Naive thymus-derived CD4-positive, alpha-beta T cell (primary cell): ENCODE results near the gene CHRNA4. TPM values are rescaled to one million over a fixed set of nuclear protein-coding genes. Genes with fewer than 3 reads are reported as not detected.
A peak's percentile ranks its signal among the peaks of the same experiment; 100 is the strongest.

ENCODE experiments used
- ATAC-seq: fragments of 150-1000 bp; cut with Tn5 transposase; 2 replicates; pipeline ENCODE4 v1.10.0; 2021; ENCODE audit warnings: mild to moderate bottlenecking, moderate library complexity
- CTCF ChIA-PET: fragments of 350-600 bp; sonication (Branson Sonifier 250); formaldehyde crosslinking; loops from one replicate; lab custom pipeline; 2021; ENCODE audit warnings: antibody characterized with exemption; lab: Charles Lee
- POLR2A ChIA-PET: fragments of 350-600 bp; sonication (Branson Sonifier 250); formaldehyde crosslinking; loops from one replicate; lab custom pipeline; 2021; ENCODE audit warnings: antibody characterized with exemption, inconsistent platforms; lab: Charles Lee
- DNase-seq, 9 donors: peaks; one replicate each; pipeline versions ENCODE4 v3.0.0 to v3.0.0-alpha.2; 2020 to 2022; ENCODE audit warnings: mixed read lengths in 1 of 9
- H3K27ac ChIP-seq: one replicate; pipeline ENCODE4 v1.7.0; 2013; ENCODE audit warnings: mild to moderate bottlenecking, low read depth, low read length, moderate library complexity
- H3K27me3 ChIP-seq, 2 donors: one replicate each; pipeline ENCODE4 v1.7.0; 2013; ENCODE audit warnings: low read length in 2 of 2, mild to moderate bottlenecking in 2 of 2, moderate library complexity in 2 of 2; ENCODE audit not compliant: control insufficient read depth in 2 of 2, insufficient read depth in 2 of 2
- H3K36me3 ChIP-seq, 3 experiments: 1 replicate in 2 of 3; 2 replicates in 1 of 3; pipeline ENCODE4 v1.7.0; 2013; ENCODE audit warnings: low read length in 3 of 3, mild to moderate bottlenecking in 3 of 3, moderate library complexity in 1 of 3; ENCODE audit not compliant: insufficient read depth in 3 of 3, control insufficient read depth in 2 of 3
- H3K4me1 ChIP-seq, 2 donors: one replicate each; pipeline ENCODE4 v1.7.0; 2013; ENCODE audit warnings: low read length in 2 of 2, mild to moderate bottlenecking in 2 of 2, moderate library complexity in 1 of 2; ENCODE audit not compliant: control insufficient read depth in 2 of 2, insufficient read depth in 2 of 2
- H3K4me3 ChIP-seq: 2 replicates; pipeline ENCODE4 v1.7.0; 2013; ENCODE audit warnings: mild to moderate bottlenecking, low read length
- H3K9me3 ChIP-seq, 3 experiments: 1 replicate in 2 of 3; 2 replicates in 1 of 3; pipeline ENCODE4 v1.7.0; 2013; ENCODE audit warnings: low read length in 3 of 3; ENCODE audit not compliant: control insufficient read depth in 2 of 3
- H3K27ac Mint-ChIP-seq, 9 donors: one replicate each; pipeline ENCODE4 v1.8.0; 2020 to 2022; ENCODE audit warnings: mixed read lengths in 9 of 9, mild to moderate bottlenecking in 8 of 9, moderate library complexity in 5 of 9, inconsistent platforms in 2 of 9
- H3K27me3 Mint-ChIP-seq, 5 donors: one replicate each; pipeline ENCODE4 v1.8.0; 2021 to 2022; ENCODE audit warnings: mixed read lengths in 5 of 5, mild to moderate bottlenecking in 1 of 5
- H3K36me3 Mint-ChIP-seq, 5 donors: one replicate each; pipeline ENCODE4 v1.8.0; 2020 to 2022; ENCODE audit warnings: mixed read lengths in 5 of 5, mild to moderate bottlenecking in 3 of 5, inconsistent platforms in 1 of 5
- H3K4me1 Mint-ChIP-seq, 7 donors: one replicate each; pipeline ENCODE4 v1.8.0; 2020 to 2022; ENCODE audit warnings: mixed read lengths in 7 of 7, mild to moderate bottlenecking in 3 of 7, inconsistent platforms in 1 of 7
- H3K4me3 Mint-ChIP-seq, 10 donors: one replicate each; pipeline ENCODE4 v1.8.0; 2020 to 2022; ENCODE audit warnings: mild to moderate bottlenecking in 10 of 10, mixed read lengths in 10 of 10, moderate library complexity in 6 of 10, inconsistent platforms in 2 of 10
- H3K9me3 Mint-ChIP-seq, 11 donors: one replicate each; pipeline ENCODE4 v1.8.0; 2020 to 2022; ENCODE audit warnings: mixed read lengths in 11 of 11, mild to moderate bottlenecking in 4 of 11, inconsistent platforms in 1 of 11, moderate library complexity in 1 of 11
- intact Hi-C, 2 donors: fragments of 100-400 bp; cut with micrococcal nuclease; formaldehyde crosslinking; loops; one replicate each; pipeline ENCODE4 v1.15.1; 2023
- polyA plus RNA-seq, 2 donors: library from polyadenylated mRNA; unstranded; fragments of 300-500 nt; fragmentation: Illumina TruSeq; gene quantifications; one replicate each; pipeline ENCODE4 v1.2.3, GENCODE V29; 2021
- total RNA-seq, 6 experiments: library from RNA in 5 of 6; stranded (reverse) in 5 of 6; gene quantifications; 1 replicate in 5 of 6; 2 replicates in 1 of 6; pipeline ENCODE4 v1.2.3 and lab custom pipeline; 2021 to 2026

Gene CHRNA4
- total and polyA plus RNA-seq, 7 experiments from 2014 or later, result not detected

GRCh38 chr20:63351811-63352591 is 9.1 kb downstream of the CHRNA4 start:
- DNase-seq, result no peak
- Mint-ChIP-seq H3K27me3 (peaks cover 0 to 7% (median 0%) of the 10 kb centered on the region in 5 donors), H3K4me1 (no peaks in the 10 kb centered on the region), H3K27ac (no peak overlapping the region), H3K9me3 (peaks cover 0 to 12% (median 0%) of the 10 kb centered on the region in 11 donors), H3K36me3 (peaks cover 0 to 3% (median 0%) of the 10 kb centered on the region in 5 donors), H3K4me3 (no peak overlapping the region)
- Histone ChIP-seq H3K27ac (no peak overlapping the region), H3K27me3 (no peaks in the 10 kb centered on the region), H3K9me3 (no peaks in the 10 kb centered on the region), H3K36me3 (no peaks in the 10 kb centered on the region), H3K4me3 (no peak overlapping the region), H3K4me1 (no peaks in the 10 kb centered on the region)
- intact Hi-C loops, result no loop called here
- CTCF ChIA-PET, result no interaction called here
- ATAC-seq, result no peak
- POLR2A ChIA-PET, result no interaction called here

- Histone ChIP-seq H3K27ac (no peak overlapping the region), H3K4me1 (no peaks in the 10 kb centered on the region), H3K4me3 (no peak overlapping the region), H3K36me3 (no peaks in the 10 kb centered on the region), H3K27me3 (no peaks in the 10 kb centered on the region), H3K9me3 (no peaks in the 10 kb centered on the region)
- peaks cover 0 to 7% (median 0%) of the 10 kb centered on the region in 5 donors for H3K27me3 Mint-ChIP-seq
- no peak for ATAC-seq
- no peak for DNase-seq
- H3K4me1 Mint-ChIP-seq, result no peaks in the 10 kb centered on the region
- H3K36me3 Mint-ChIP-seq, result peaks cover 0 to 3% (median 0%) of the 10 kb centered on the region in 5 donors
- H3K4me3 Mint-ChIP-seq, result no peak overlapping the region
- H3K9me3 Mint-ChIP-seq, result peaks cover 0 to 12% (median 0%) of the 10 kb centered on the region in 11 donors
- POLR2A ChIA-PET, result no interaction called here
- CTCF ChIA-PET, result no interaction called here
- no peak overlapping the region for H3K27ac Mint-ChIP-seq
- intact Hi-C loops, result no loop called here
These were observed 9.8 kb downstream of the CHRNA4 start for GRCh38 chr20:63351326-63351700.

GRCh38 chr20:63350597-63351325 is 10.4 kb downstream of the CHRNA4 start:
- H3K27me3 ChIP-seq, result no peaks in the 10 kb centered on the region
- H3K4me1 Mint-ChIP-seq, result no peaks in the 10 kb centered on the region
- H3K4me3 Mint-ChIP-seq, result no peak overlapping the region
- H3K9me3 ChIP-seq, result no peaks in the 10 kb centered on the region
- H3K27me3 Mint-ChIP-seq, result peaks cover 0 to 7% (median 0%) of the 10 kb centered on the region in 5 donors
- H3K27ac ChIP-seq, result no peak overlapping the region
- no peaks in the 10 kb centered on the region for H3K36me3 ChIP-seq
- no peak for ATAC-seq
- no peak for DNase-seq
- H3K9me3 Mint-ChIP-seq, result peaks cover 0 to 12% (median 0%) of the 10 kb centered on the region in 11 donors
- intact Hi-C loops, result no loop called here
- peak overlapping the region in 1 of 9 donors; percentile 41 for H3K27ac Mint-ChIP-seq
- CTCF ChIA-PET, result no interaction called here
- POLR2A ChIA-PET, result no interaction called here
- no peaks in the 10 kb centered on the region for H3K4me1 ChIP-seq
- H3K36me3 Mint-ChIP-seq, result peaks cover 0 to 3% (median 0%) of the 10 kb centered on the region in 5 donors
- no peak overlapping the region for H3K4me3 ChIP-seq

- no peak overlapping the region for H3K27ac ChIP-seq
- no peaks in the 10 kb centered on the region for H3K9me3 ChIP-seq
- Mint-ChIP-seq H3K9me3 (peaks cover 0 to 12% (median 0%) of the 10 kb centered on the region in 11 donors), H3K36me3 (peaks cover 0 to 3% (median 0%) of the 10 kb centered on the region in 5 donors), H3K4me1 (no peaks in the 10 kb centered on the region), H3K27me3 (peaks cover 0 to 7% (median 0%) of the 10 kb centered on the region in 5 donors), H3K27ac (peak overlapping the region in 1 of 9 donors; percentile 41), H3K4me3 (no peak overlapping the region)
- H3K36me3 ChIP-seq, result no peaks in the 10 kb centered on the region
- H3K4me3 ChIP-seq, result no peak overlapping the region
- intact Hi-C loops, result no loop called here
- POLR2A ChIA-PET, result no interaction called here
- DNase-seq (no peak), ATAC-seq (no peak)
- no peaks in the 10 kb centered on the region for H3K4me1 ChIP-seq
- H3K27me3 ChIP-seq, result no peaks in the 10 kb centered on the region
- CTCF ChIA-PET, result no interaction called here
These were observed 11.0 kb downstream of the CHRNA4 start for GRCh38 chr20:63350196-63350595.

DNA sequence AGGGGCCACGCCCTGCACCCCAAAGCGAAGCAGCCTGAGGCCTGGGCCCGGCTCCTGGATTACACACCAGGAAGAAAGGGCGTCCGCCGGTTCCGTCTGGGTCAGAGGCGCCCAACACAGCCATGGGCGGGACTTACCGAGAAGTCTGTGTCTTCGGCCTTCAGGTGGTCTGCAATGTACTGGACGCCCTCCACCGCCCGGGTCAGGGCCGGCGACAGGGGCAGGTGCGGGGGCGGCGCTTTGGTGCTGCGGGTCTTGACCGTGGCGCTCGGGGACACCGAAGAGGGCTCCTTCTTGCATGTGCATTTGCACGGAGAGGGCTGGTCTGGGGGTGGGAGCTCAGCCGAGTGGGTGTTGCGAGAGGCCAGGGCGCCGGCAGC is 11.6 kb downstream of the CHRNA4 start:
- Histone ChIP-seq H3K4me1 (no peaks in the 10 kb centered on the region), H3K9me3 (no peaks in the 10 kb centered on the region), H3K27me3 (no peaks in the 10 kb centered on the region), H3K27ac (no peak overlapping the region), H3K36me3 (no peaks in the 10 kb centered on the region), H3K4me3 (no peak overlapping the region)
- Mint-ChIP-seq H3K27ac (no peak overlapping the region), H3K4me3 (no peak overlapping the region), H3K9me3 (peaks cover 0 to 12% (median 0%) of the 10 kb centered on the region in 11 donors), H3K27me3 (no peaks in the 10 kb centered on the region), H3K36me3 (peaks cover 0 to 3% (median 0%) of the 10 kb centered on the region in 5 donors), H3K4me1 (no peaks in the 10 kb centered on the region)
- ChIA-PET CTCF (no interaction called here), POLR2A (no interaction called here)
- ATAC-seq (no peak), DNase-seq (no peak)
- intact Hi-C loops, result no loop called here

GRCh38 chr20:63348828-63349515 is 12.2 kb downstream of the CHRNA4 start:
- H3K4me3 ChIP-seq, result no peak overlapping the region
- ATAC-seq (no peak), DNase-seq (no peak)
- ChIA-PET POLR2A (no interaction called here), CTCF (no interaction called here)
- peaks cover 0 to 12% (median 0%) of the 10 kb centered on the region in 11 donors for H3K9me3 Mint-ChIP-seq
- no peak overlapping the region for H3K27ac ChIP-seq
- H3K4me1 Mint-ChIP-seq, result no peaks in the 10 kb centered on the region
- no peaks in the 10 kb centered on the region for H3K27me3 ChIP-seq
- H3K27me3 Mint-ChIP-seq, result peaks cover 0 to under 1% (median 0%) of the 10 kb centered on the region in 5 donors
- H3K36me3 Mint-ChIP-seq, result peaks cover 0 to 3% (median 0%) of the 10 kb centered on the region in 5 donors
- intact Hi-C loops, result no loop called here
- H3K4me3 Mint-ChIP-seq, result no peak overlapping the region
- H3K4me1 ChIP-seq, result no peaks in the 10 kb centered on the region
- H3K36me3 ChIP-seq, result no peaks in the 10 kb centered on the region
- no peaks in the 10 kb centered on the region for H3K9me3 ChIP-seq
- H3K27ac Mint-ChIP-seq, result no peak overlapping the region
